ENCODE results near the gene CA12.
A peak's percentile ranks its signal among the peaks of the same experiment; 100 is the strongest.

The CA12 gene

GRCh38 chr15:63401714-63402497, 20.3 kb upstream of the CA12 start:
- DNase-seq = no peak

- no peak for DNase-seq
These were observed 19.4 kb upstream of the CA12 start for GRCh38 chr15:63401078-63401477.

GRCh38 chr15:63398456-63398855, 16.8 kb upstream of the CA12 start:
- no peak for DNase-seq

- DNase-seq = no peak
These were observed 14.7 kb upstream of the CA12 start for GRCh38 chr15:63396152-63396928.

- no peak for DNase-seq
These were observed 14.1 kb upstream of the CA12 start for GRCh38 chr15:63395730-63396151.

- no peak for DNase-seq
These were observed 10.8 kb upstream of the CA12 start for GRCh38 chr15:63392361-63393009.

GRCh38 chr15:63391669-63392360, 10.2 kb upstream of the CA12 start:
- no peak for DNase-seq

- no peak for DNase-seq
These were observed 9.0 kb upstream of the CA12 start for GRCh38 chr15:63390689-63391088.

- DNase-seq = peak; percentile 84
These were observed 8.4 kb upstream of the CA12 start for GRCh38 chr15:63389902-63390670.

- no peak for DNase-seq
These were observed 6.9 kb upstream of the CA12 start for GRCh38 chr15:63388511-63388910.

GRCh38 chr15:63387748-63388493, 6.3 kb upstream of the CA12 start:
- DNase-seq = no peak

- no peak for DNase-seq
These were observed 4.4 kb upstream of the CA12 start for GRCh38 chr15:63385911-63386531.

GRCh38 chr15:63384906-63385305, 3.3 kb upstream of the CA12 start:
- no peak for DNase-seq

- DNase-seq = no peak
These were observed 1.5 kb upstream of the CA12 start for GRCh38 chr15:63382966-63383710.

- no peak for DNase-seq
These were observed 801 bp downstream of the CA12 start for GRCh38 chr15:63380808-63381282.

GRCh38 chr15:63380151-63380807, 1.4 kb downstream of the CA12 start:
- no peak for DNase-seq

- no peak for DNase-seq
These were observed 2.0 kb downstream of the CA12 start for GRCh38 chr15:63379492-63380150.

- no peak for DNase-seq
These were observed 2.7 kb downstream of the CA12 start for GRCh38 chr15:63378946-63379345.
